Trophoblast cell (in vitro differentiated cells and primary cell): ENCODE data around the gene CD96.

Experiments used
- DNase-seq, 2 donors: peaks; one replicate each; pipeline ENCODE4 v3.0.0-alpha.2; 2016
- H2AFZ ChIP-seq: 2 replicates; pipeline ENCODE4 v1.6.1; 2013; ENCODE audit warnings: low read length, moderate library complexity, mild to moderate bottlenecking; ENCODE audit not compliant: insufficient read depth, poor library complexity
- H2AK5ac ChIP-seq: 2 replicates; pipeline ENCODE4 v1.6.1; 2013; ENCODE audit warnings: mild to moderate bottlenecking, low read length
- H2BK120ac ChIP-seq: 2 replicates; pipeline ENCODE4 v1.6.1; 2013; ENCODE audit warnings: low read length, mild to moderate bottlenecking, moderate library complexity; ENCODE audit not compliant: insufficient read depth, poor library complexity
- H2BK12ac ChIP-seq: 2 replicates; pipeline ENCODE4 v1.6.1; 2013; ENCODE audit warnings: mild to moderate bottlenecking, low read length, moderate library complexity
- H2BK5ac ChIP-seq: 2 replicates; pipeline ENCODE4 v1.6.1; 2013; ENCODE audit warnings: low read length, low read depth, moderate library complexity, mild to moderate bottlenecking; ENCODE audit not compliant: poor library complexity
- H3K14ac ChIP-seq: 2 replicates; pipeline ENCODE4 v1.6.1; 2013; ENCODE audit warnings: mild to moderate bottlenecking, low read length
- H3K18ac ChIP-seq: 2 replicates; pipeline ENCODE4 v1.6.1; 2013; ENCODE audit warnings: mild to moderate bottlenecking, low read length
- H3K23ac ChIP-seq: 2 replicates; pipeline ENCODE4 v1.6.1; 2013; ENCODE audit warnings: low read length
- H3K27ac ChIP-seq: 2 replicates; pipeline ENCODE4 v1.5.1; 2013; ENCODE audit warnings: low read depth, mild to moderate bottlenecking, inconsistent platforms, low read length, moderate library complexity
- H3K27me3 ChIP-seq: 2 replicates; pipeline ENCODE4 v1.6.1; 2013; ENCODE audit warnings: inconsistent platforms, mild to moderate bottlenecking, low read length, moderate library complexity; ENCODE audit not compliant: insufficient read depth
- H3K36me3 ChIP-seq, 2 experiments: 1 replicate in 1 of 2; 2 replicates in 1 of 2; pipeline ENCODE4 v1.6.1; 2013; ENCODE audit warnings: low read length in 2 of 2, mild to moderate bottlenecking in 2 of 2, moderate library complexity in 1 of 2; ENCODE audit not compliant: insufficient read depth in 2 of 2, control insufficient read depth in 1 of 2
- H3K4ac ChIP-seq: 2 replicates; pipeline ENCODE4 v1.6.1; 2013; ENCODE audit warnings: low read depth, mild to moderate bottlenecking, low read length, moderate library complexity
- H3K4me1 ChIP-seq, 2 experiments: 1 replicate in 1 of 2; 2 replicates in 1 of 2; pipeline ENCODE4 v1.6.1; 2013; ENCODE audit warnings: low read length in 2 of 2, mild to moderate bottlenecking in 2 of 2, moderate library complexity in 1 of 2; ENCODE audit not compliant: insufficient read depth in 2 of 2, control insufficient read depth in 1 of 2
- H3K4me2 ChIP-seq: 2 replicates; pipeline ENCODE4 v1.6.1; 2013; ENCODE audit warnings: inconsistent platforms, mild to moderate bottlenecking, low read length, moderate library complexity
- H3K4me3 ChIP-seq: 2 replicates; pipeline ENCODE4 v1.5.1; 2013; ENCODE audit warnings: mild to moderate bottlenecking, low read depth, low read length, inconsistent platforms
- H3K79me1 ChIP-seq: one replicate; pipeline ENCODE4 v1.6.1; 2013; ENCODE audit warnings: low read length
- H3K79me2 ChIP-seq: 2 replicates; pipeline ENCODE4 v1.6.1; 2013; ENCODE audit warnings: low read length, mild to moderate bottlenecking; ENCODE audit not compliant: control insufficient read depth, insufficient read depth, poor library complexity
- H3K9ac ChIP-seq: 2 replicates; pipeline ENCODE4 v1.6.1; 2013; ENCODE audit warnings: mild to moderate bottlenecking, low read length
- H3K9me3 ChIP-seq: 2 replicates; pipeline ENCODE4 v1.6.1; 2013; ENCODE audit warnings: low read depth, mild to moderate bottlenecking, control low read depth, inconsistent platforms, low read length; ENCODE audit not compliant: insufficient read depth
- H4K12ac ChIP-seq: 2 replicates; pipeline ENCODE4 v1.6.1; 2013; ENCODE audit warnings: low read depth, mild to moderate bottlenecking, low read length, moderate library complexity
- H4K8ac ChIP-seq: 2 replicates; pipeline ENCODE4 v1.6.1; 2013; ENCODE audit warnings: low read depth, mild to moderate bottlenecking, low read length, moderate library complexity
- H4K91ac ChIP-seq: one replicate; pipeline ENCODE4 v1.6.1; 2013; ENCODE audit warnings: low read depth, mild to moderate bottlenecking, low read length, moderate library complexity
- WGBS: extraction: QIAGEN DNeasy Blood & Tissue Kit; methylation state at CpG from one replicate; pipeline ENCODE4 v1.1.7; 2013; ENCODE audit warnings: missing lambda C conversion rate; ENCODE audit not compliant: insufficient read length, insufficient coverage; ENCODE audit errors: extremely low coverage; 5-methylcytosine and 5-hydroxymethylcytosine counted together

Gene CD96

GRCh38 chr3:111601810-111602209 is 59.8 kb downstream of the CD96 start:
- no peak overlapping the region for H3K14ac ChIP-seq
- DNase-seq: no peak
- H3K18ac ChIP-seq: no peak overlapping the region
- no peak overlapping the region for H2BK120ac ChIP-seq
- no peak overlapping the region for H3K4ac ChIP-seq
- no peaks in the 10 kb centered on the region for H3K79me1 ChIP-seq
- H2BK12ac ChIP-seq: no peak overlapping the region
- H2BK5ac ChIP-seq: no peak overlapping the region
- no peak overlapping the region for H3K4me3 ChIP-seq
- H3K9me3 ChIP-seq: no peaks in the 10 kb centered on the region
- H3K23ac ChIP-seq: no peak overlapping the region
- no peak overlapping the region for H3K9ac ChIP-seq
- H4K91ac ChIP-seq: no peak overlapping the region
- no peak overlapping the region for H4K12ac ChIP-seq
- H3K36me3 ChIP-seq: no peaks in the 10 kb centered on the region
- no peaks in the 10 kb centered on the region for H3K27me3 ChIP-seq
- no peak overlapping the region for H3K4me2 ChIP-seq
- H4K8ac ChIP-seq: no peak overlapping the region
- WGBS: no CpG with 5 or more reads among the region's 4 CpGs
- no peak overlapping the region for H2AFZ ChIP-seq
- H3K79me2 ChIP-seq: no peaks in the 10 kb centered on the region
- H3K4me1 ChIP-seq: no peaks in the 10 kb centered on the region
- no peak overlapping the region for H3K27ac ChIP-seq
- H2AK5ac ChIP-seq: no peak overlapping the region

GRCh38 chr3:111603679-111604078 is 61.7 kb downstream of the CD96 start:
- Histone ChIP-seq H4K8ac (no peak overlapping the region), H2BK120ac (no peak overlapping the region), H3K79me1 (no peaks in the 10 kb centered on the region), H3K79me2 (no peaks in the 10 kb centered on the region), H3K27me3 (no peaks in the 10 kb centered on the region), H4K91ac (no peak overlapping the region), H3K27ac (no peak overlapping the region), H2BK12ac (no peak overlapping the region), H2AFZ (no peak overlapping the region), H3K4me1 (no peaks in the 10 kb centered on the region), H3K9ac (no peak overlapping the region), H3K14ac (no peak overlapping the region), H3K4me3 (no peak overlapping the region), H3K36me3 (no peaks in the 10 kb centered on the region), H3K23ac (no peak overlapping the region), H2BK5ac (no peak overlapping the region), H3K9me3 (no peaks in the 10 kb centered on the region), H3K4ac (no peak overlapping the region), H3K18ac (no peak overlapping the region), H4K12ac (no peak overlapping the region), H2AK5ac (no peak overlapping the region), H3K4me2 (no peak overlapping the region)
- no CpG with 5 or more reads among the region's 1 CpG for WGBS
- DNase-seq: no peak

GRCh38 chr3:111604119-111604518 is 62.1 kb downstream of the CD96 start:
- Histone ChIP-seq H3K14ac (no peak overlapping the region), H4K12ac (no peak overlapping the region), H3K4me3 (no peak overlapping the region), H3K18ac (no peak overlapping the region), H3K9ac (no peak overlapping the region), H3K79me2 (no peaks in the 10 kb centered on the region), H3K79me1 (no peaks in the 10 kb centered on the region), H3K4me2 (no peak overlapping the region), H2BK12ac (no peak overlapping the region), H3K4me1 (no peaks in the 10 kb centered on the region), H2AFZ (no peak overlapping the region), H4K8ac (no peak overlapping the region), H2BK120ac (no peak overlapping the region), H3K23ac (no peak overlapping the region), H3K27me3 (no peaks in the 10 kb centered on the region), H3K9me3 (no peaks in the 10 kb centered on the region), H3K36me3 (no peaks in the 10 kb centered on the region), H4K91ac (no peak overlapping the region), H2AK5ac (no peak overlapping the region), H3K4ac (no peak overlapping the region), H3K27ac (no peak overlapping the region), H2BK5ac (no peak overlapping the region)
- DNase-seq: no peak
- WGBS: no CpG with 5 or more reads among the region's 2 CpGs

- no peak overlapping the region for H3K4me3 ChIP-seq
- no peak overlapping the region for H4K12ac ChIP-seq
- no peaks in the 10 kb centered on the region for H3K9me3 ChIP-seq
- no peak overlapping the region for H2AFZ ChIP-seq
- H3K4me2 ChIP-seq: no peak overlapping the region
- no peak overlapping the region for H2BK12ac ChIP-seq
- H2BK120ac ChIP-seq: no peak overlapping the region
- H3K9ac ChIP-seq: no peak overlapping the region
- no peak for DNase-seq
- no peak overlapping the region for H3K27ac ChIP-seq
- H3K4ac ChIP-seq: no peak overlapping the region
- no peak overlapping the region for H3K14ac ChIP-seq
- no peaks in the 10 kb centered on the region for H3K4me1 ChIP-seq
- H2BK5ac ChIP-seq: no peak overlapping the region
- H3K79me2 ChIP-seq: no peaks in the 10 kb centered on the region
- no peak overlapping the region for H3K18ac ChIP-seq
- H2AK5ac ChIP-seq: no peak overlapping the region
- no peaks in the 10 kb centered on the region for H3K27me3 ChIP-seq
- no peaks in the 10 kb centered on the region for H3K36me3 ChIP-seq
- no peaks in the 10 kb centered on the region for H3K79me1 ChIP-seq
- no peak overlapping the region for H4K91ac ChIP-seq
- no peak overlapping the region for H3K23ac ChIP-seq
- no peak overlapping the region for H4K8ac ChIP-seq
Measured at GRCh38 chr3:111605018-111605417, 63.0 kb downstream of the CD96 start.

GRCh38 chr3:111605493-111605892 is 63.5 kb downstream of the CD96 start:
- Histone ChIP-seq H2BK5ac (no peak overlapping the region), H2AK5ac (no peak overlapping the region), H3K18ac (no peak overlapping the region), H3K4ac (no peak overlapping the region), H4K8ac (no peak overlapping the region), H4K12ac (no peak overlapping the region), H3K9ac (no peak overlapping the region), H2AFZ (no peak overlapping the region), H3K27me3 (no peaks in the 10 kb centered on the region), H3K9me3 (no peaks in the 10 kb centered on the region), H3K79me2 (no peaks in the 10 kb centered on the region), H2BK12ac (no peak overlapping the region), H3K4me1 (no peaks in the 10 kb centered on the region), H4K91ac (no peak overlapping the region), H2BK120ac (no peak overlapping the region), H3K23ac (no peak overlapping the region), H3K4me2 (no peak overlapping the region), H3K36me3 (no peaks in the 10 kb centered on the region), H3K14ac (no peak overlapping the region), H3K4me3 (no peak overlapping the region), H3K79me1 (no peaks in the 10 kb centered on the region), H3K27ac (no peak overlapping the region)
- DNase-seq: no peak
- no CpG with 5 or more reads among the region's 2 CpGs for WGBS
